ENCODE measurements around the gene TREML4. TPM values are rescaled to one million over a fixed set of nuclear protein-coding genes. Genes with fewer than 3 reads are reported as not detected.

The TREML4 gene
- total and polyA plus RNA-seq, 8 donors, result not detected

GRCh38 chr6:41247882-41248705 is 19.9 kb downstream of the TREML4 start:
- intact Hi-C loops (cut with DNase I), result no loop called here
- FAIRE-seq, result no peak
- no peaks in the 10 kb centered on the region for H3K4me1 ChIP-seq
- H3K27ac ChIP-seq, result no peak overlapping the region
- H3K9me3 ChIP-seq, result no peaks in the 10 kb centered on the region
- no peak overlapping the region for H3K4me3 ChIP-seq
- H3K27me3 ChIP-seq, result no peaks in the 10 kb centered on the region
- WGBS, 2 donors, result 72 to 76% methylated on average over 7 of the region's 7 CpGs
- no peaks in the 10 kb centered on the region for H3K36me3 ChIP-seq
- DNase-seq, result no peak
- TF ChIP-seq CTCF (IDR thresholded peaks at IDR 0.05), result no peak
- no peak for ATAC-seq

- Histone ChIP-seq H3K4me1 (peaks cover 0 to 11% (median 0%) of the 10 kb centered on the region in 3 donors), H3K36me3 (no peaks in the 10 kb centered on the region), H3K27ac (no peak overlapping the region), H3K9me3 (no peaks in the 10 kb centered on the region), H3K27me3 (no peaks in the 10 kb centered on the region), H3K4me3 (no peak overlapping the region)
- intact Hi-C loops (cut with DNase I), result no loop called here
- no peak for ATAC-seq
- DNase-seq, result no peak
- TF ChIP-seq CTCF (IDR thresholded peaks at IDR 0.05), result no peak
- WGBS, 2 donors, result 57 to 73% methylated on average over 3 of the region's 3 CpGs
- FAIRE-seq, result no peak
Measured at GRCh38 chr6:41252401-41253169, 24.4 kb downstream of the TREML4 start.

GRCh38 chr6:41255110-41255509 is 27.0 kb downstream of the TREML4 start:
- Histone ChIP-seq H3K9me3 (no peaks in the 10 kb centered on the region), H3K27me3 (no peaks in the 10 kb centered on the region), H3K4me1 (peaks cover 0 to 15% (median 0%) of the 10 kb centered on the region in 3 donors), H3K27ac (no peak overlapping the region), H3K4me3 (no peak overlapping the region), H3K36me3 (no peaks in the 10 kb centered on the region)
- no peak for FAIRE-seq
- intact Hi-C loops (cut with DNase I), result no loop called here
- no peak for ATAC-seq
- no peak for DNase-seq
- TF ChIP-seq CTCF (IDR thresholded peaks at IDR 0.05), result no peak

- Histone ChIP-seq H3K36me3 (no peaks in the 10 kb centered on the region), H3K27me3 (no peaks in the 10 kb centered on the region), H3K4me3 (no peak overlapping the region), H3K4me1 (peaks cover 0 to 15% (median 0%) of the 10 kb centered on the region in 3 donors), H3K9me3 (no peaks in the 10 kb centered on the region), H3K27ac (no peak overlapping the region)
- no peak for ATAC-seq
- no peak for DNase-seq
- no peak for TF ChIP-seq CTCF (IDR thresholded peaks at IDR 0.05)
- 84 to 92% methylated on average over 5 of the region's 5 CpGs for WGBS, 2 donors
- FAIRE-seq, result no peak
- intact Hi-C loops (cut with DNase I), result no loop called here
Measured at GRCh38 chr6:41255638-41256246, 27.6 kb downstream of the TREML4 start.

Data from pancreas (tissue), 10 donors.